Activated naive CD8-positive, alpha-beta T cell treated with anti-CD3 and anti-CD28 coated beads, Interleukin-2, amount 50 U/mL, for 24 hours (primary cell): ENCODE measurements around the gene MRTFA.
"Not testable (repeated sequence)": the region's sequence is repeated elsewhere in the genome, so short reads cannot be mapped to it uniquely, and the experiment has no call there.

Source experiments
- ATAC-seq: fragments of 150-1000 bp; cut with Tn5 transposase; one replicate; pipeline ENCODE4 v1.10.0; 2021
- DNase-seq: peaks from one replicate; pipeline ENCODE4 v3.0.0; 2021
- H3K27ac Mint-ChIP-seq: one replicate; pipeline ENCODE4 v1.8.0; 2021; ENCODE audit warnings: mild to moderate bottlenecking, mixed read lengths
- H3K27me3 Mint-ChIP-seq: one replicate; pipeline ENCODE4 v1.8.0; 2021; ENCODE audit warnings: mixed read lengths
- H3K36me3 Mint-ChIP-seq: one replicate; pipeline ENCODE4 v1.8.0; 2021; ENCODE audit warnings: low read depth, mixed read lengths
- H3K4me1 Mint-ChIP-seq: one replicate; pipeline ENCODE4 v1.8.0; 2021; ENCODE audit warnings: mixed read lengths
- H3K4me3 Mint-ChIP-seq: one replicate; pipeline ENCODE4 v1.8.0; 2021; ENCODE audit warnings: mild to moderate bottlenecking, moderate library complexity, mixed read lengths
- H3K9me3 Mint-ChIP-seq: one replicate; pipeline ENCODE4 v1.8.0; 2021; ENCODE audit warnings: mixed read lengths

Gene MRTFA

DNA sequence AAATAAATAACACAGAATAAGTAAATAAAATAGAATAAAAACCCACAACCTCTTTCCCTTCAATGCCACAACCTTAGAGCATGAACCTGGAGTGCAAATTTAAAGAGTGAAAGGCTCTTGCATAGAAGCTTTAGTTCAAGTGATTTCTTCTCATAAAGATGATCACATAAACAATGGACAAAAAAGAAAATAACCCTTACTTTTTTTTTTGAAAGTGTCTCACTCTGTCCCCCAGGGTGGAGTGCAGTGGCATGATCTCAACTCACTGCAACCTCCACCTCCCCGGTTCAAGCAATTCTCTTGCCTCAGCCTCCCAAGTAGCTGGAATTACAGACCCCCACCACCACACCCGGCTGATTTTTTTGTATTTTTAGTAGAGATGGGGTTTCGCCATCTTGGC, 10.7 kb downstream of the MRTFA start:
- H3K27ac Mint-ChIP-seq, H3K27me3 Mint-ChIP-seq, DNase-seq, H3K4me3 Mint-ChIP-seq, ATAC-seq: not testable (repeated sequence)
- H3K9me3 Mint-ChIP-seq, result peaks cover 18% of the 10 kb centered on the region
- H3K4me1 Mint-ChIP-seq, result peaks cover 36% of the 10 kb centered on the region
- peaks cover 13% of the 10 kb centered on the region for H3K36me3 Mint-ChIP-seq

DNA sequence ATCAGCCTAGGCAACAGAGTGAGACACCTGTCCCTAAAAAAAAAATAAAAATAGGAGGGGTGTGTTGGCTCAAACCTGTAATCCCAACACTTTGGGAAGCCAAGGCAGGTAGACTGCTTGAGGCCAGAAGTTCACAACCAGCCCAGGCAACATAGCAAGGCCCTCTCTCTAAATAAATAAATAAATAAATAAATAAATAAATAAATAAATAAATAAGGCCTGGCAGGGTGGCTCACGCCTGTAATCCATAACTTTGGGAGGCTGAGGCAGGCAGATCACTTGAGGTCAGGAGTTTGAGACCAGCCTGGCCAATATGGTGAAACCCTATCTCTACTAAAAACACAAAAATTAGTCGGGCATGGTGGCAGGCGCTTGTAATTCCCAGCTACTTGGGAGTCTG, 11.2 kb downstream of the MRTFA start:
- not testable (repeated sequence) for ATAC-seq, H3K27me3 Mint-ChIP-seq, H3K27ac Mint-ChIP-seq, DNase-seq, H3K4me3 Mint-ChIP-seq
- peaks cover 16% of the 10 kb centered on the region for H3K36me3 Mint-ChIP-seq
- peaks cover 38% of the 10 kb centered on the region for H3K4me1 Mint-ChIP-seq
- peaks cover 21% of the 10 kb centered on the region for H3K9me3 Mint-ChIP-seq

DNA sequence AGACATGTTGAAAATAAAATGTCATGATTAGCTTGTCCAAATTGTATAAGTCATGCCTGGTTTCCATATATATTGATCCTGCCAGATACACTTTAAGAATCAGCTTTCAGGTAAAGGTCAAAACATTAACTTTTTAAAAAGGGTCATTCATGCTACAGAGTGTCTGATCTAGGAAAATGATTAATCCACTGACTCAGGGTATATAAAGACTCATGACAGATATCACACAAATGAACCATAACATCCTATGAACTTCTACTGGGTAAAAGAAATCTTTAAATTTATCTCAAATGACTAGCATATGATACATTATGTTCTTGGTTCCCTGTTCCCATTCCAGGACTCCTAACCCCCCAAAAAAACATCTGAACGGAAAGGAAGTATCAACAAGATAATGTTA, 11.7 kb downstream of the MRTFA start:
- ATAC-seq, result peak; percentile 64
- Mint-ChIP-seq H3K27me3 (no peaks in the 10 kb centered on the region), H3K4me1 (peaks cover 36% of the 10 kb centered on the region), H3K36me3 (peaks cover 16% of the 10 kb centered on the region), H3K27ac (peak overlapping the region; percentile 35), H3K4me3 (no peak overlapping the region), H3K9me3 (peaks cover 21% of the 10 kb centered on the region)
- no peak for DNase-seq

DNA sequence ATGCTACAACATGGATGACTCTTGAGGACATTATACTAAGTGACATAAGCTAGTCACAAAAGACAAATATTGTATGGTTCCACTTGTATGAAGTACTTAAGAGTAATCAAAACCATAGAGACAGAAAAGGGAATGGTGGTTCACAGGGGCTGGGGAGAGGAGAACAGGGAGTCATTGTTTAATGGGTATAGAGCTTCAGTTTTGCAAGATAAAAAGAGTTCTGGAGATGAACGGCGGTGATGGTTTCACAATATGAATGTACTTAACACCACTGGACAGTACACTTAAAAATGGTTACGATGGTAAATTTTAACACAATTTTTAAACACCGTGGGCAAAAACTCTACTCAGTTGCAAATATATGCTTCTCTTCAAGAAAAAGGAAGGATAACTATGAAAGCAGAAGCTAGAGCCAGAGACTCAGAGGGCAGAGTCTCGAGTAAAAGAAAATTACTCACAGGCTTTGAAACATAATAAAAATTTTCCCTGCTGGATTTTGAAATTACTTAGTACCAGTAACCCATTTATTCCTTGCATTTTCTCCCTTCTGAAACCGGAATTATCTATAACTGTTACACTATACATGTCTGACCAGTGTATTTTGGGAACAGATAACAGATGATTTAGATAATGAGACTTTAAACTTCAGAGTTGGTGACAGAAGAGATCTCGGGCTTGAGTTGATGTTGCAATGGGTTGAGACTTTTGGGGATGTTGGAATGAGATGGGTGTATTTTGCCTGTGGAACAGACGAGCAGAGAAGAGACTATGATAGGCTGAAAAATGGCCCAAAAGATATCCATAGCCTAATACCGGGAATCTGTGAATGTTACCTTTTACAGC, 15.0 kb downstream of the MRTFA start:
- Mint-ChIP-seq H3K36me3 (peaks cover 28% of the 10 kb centered on the region), H3K27me3 (no peaks in the 10 kb centered on the region), H3K9me3 (peaks cover 22% of the 10 kb centered on the region), H3K4me1 (peaks cover 18% of the 10 kb centered on the region), H3K27ac (peak overlapping the region; percentile 17), H3K4me3 (no peak overlapping the region)
- DNase-seq, result no peak
- no peak for ATAC-seq

DNA sequence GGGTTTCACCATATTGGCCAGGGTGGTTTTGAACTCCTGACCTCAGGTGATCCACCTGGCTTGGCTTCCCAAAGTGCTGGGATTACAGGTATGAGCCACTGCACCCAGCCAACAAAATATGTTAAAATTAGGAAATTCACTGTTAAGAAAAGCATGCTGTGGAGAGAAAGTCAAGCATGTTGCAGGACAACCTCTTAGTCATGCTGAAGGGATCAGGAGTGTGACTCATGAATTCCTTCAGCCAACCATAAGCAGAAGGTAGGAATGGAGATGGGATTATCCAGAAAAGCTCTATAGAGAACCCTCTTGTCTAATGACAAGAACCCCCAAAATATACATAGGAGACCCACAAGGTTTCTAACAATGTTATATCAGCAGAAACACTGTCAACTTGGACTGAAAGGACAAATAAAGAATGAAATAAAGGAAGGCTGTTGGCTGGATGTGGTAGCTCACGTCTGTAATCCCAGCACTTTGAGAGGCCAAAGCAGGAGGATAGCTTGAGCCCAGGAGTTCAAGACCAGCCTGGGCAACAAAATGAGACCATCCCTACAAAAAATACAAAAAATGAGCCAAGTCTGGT, 16.0 kb downstream of the MRTFA start:
- peaks cover 27% of the 10 kb centered on the region for H3K9me3 Mint-ChIP-seq
- H3K36me3 Mint-ChIP-seq, result peaks cover 31% of the 10 kb centered on the region
- peaks cover 20% of the 10 kb centered on the region for H3K4me1 Mint-ChIP-seq
- H3K27ac Mint-ChIP-seq, result no peak overlapping the region
- no peak overlapping the region for H3K4me3 Mint-ChIP-seq
- DNase-seq (no peak), ATAC-seq (no peak)
- no peaks in the 10 kb centered on the region for H3K27me3 Mint-ChIP-seq

DNA sequence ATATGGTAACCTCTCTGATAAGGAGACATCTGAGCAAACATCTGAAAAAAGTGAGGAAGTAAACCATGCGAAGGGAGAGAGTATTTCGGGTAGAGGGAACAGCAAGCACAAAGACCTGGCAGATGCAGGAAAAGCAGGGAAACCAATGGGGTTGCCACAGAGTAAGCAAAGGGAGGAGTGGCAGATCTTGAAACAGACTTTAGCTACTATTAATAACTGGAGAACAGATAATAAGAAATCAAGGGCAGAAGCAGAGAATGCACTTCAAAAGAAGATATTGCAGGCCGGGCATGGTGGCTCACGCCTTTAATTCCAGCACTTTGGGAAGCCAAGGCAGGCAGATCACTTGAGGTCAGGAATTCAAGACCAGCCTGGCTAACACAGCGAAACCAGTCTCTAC, 18.1 kb downstream of the MRTFA start:
- Mint-ChIP-seq H3K4me1 (peaks cover 15% of the 10 kb centered on the region), H3K9me3 (peaks cover 27% of the 10 kb centered on the region), H3K36me3 (peaks cover 31% of the 10 kb centered on the region), H3K27me3 (no peaks in the 10 kb centered on the region), H3K4me3 (no peak overlapping the region), H3K27ac (no peak overlapping the region)
- DNase-seq, result no peak
- no peak for ATAC-seq

DNA sequence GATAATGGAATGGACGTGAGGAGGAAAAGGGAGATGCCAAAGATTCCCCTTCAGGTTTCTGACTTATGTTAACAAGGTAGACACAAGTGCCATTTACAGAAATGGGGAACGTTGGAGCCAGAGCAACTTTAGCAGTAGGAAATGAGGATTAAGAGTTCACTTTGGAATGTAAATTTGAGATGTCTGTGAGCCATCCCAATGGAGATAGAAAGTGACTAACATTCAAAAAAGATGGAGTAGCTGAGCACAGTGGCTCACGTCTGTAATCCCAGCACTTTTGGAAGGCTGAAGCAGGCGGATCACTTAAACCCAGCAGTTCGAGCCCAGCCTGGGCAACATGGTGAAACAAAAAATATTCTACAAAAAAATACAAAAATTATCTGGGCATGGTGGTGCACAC, 19.9 kb downstream of the MRTFA start:
- no peak overlapping the region for H3K27ac Mint-ChIP-seq
- H3K27me3 Mint-ChIP-seq, result no peaks in the 10 kb centered on the region
- no peak for DNase-seq
- no peak overlapping the region for H3K4me3 Mint-ChIP-seq
- ATAC-seq, result no peak
- peaks cover 32% of the 10 kb centered on the region for H3K4me1 Mint-ChIP-seq
- H3K36me3 Mint-ChIP-seq, result peaks cover 22% of the 10 kb centered on the region
- peaks cover 16% of the 10 kb centered on the region for H3K9me3 Mint-ChIP-seq

DNA sequence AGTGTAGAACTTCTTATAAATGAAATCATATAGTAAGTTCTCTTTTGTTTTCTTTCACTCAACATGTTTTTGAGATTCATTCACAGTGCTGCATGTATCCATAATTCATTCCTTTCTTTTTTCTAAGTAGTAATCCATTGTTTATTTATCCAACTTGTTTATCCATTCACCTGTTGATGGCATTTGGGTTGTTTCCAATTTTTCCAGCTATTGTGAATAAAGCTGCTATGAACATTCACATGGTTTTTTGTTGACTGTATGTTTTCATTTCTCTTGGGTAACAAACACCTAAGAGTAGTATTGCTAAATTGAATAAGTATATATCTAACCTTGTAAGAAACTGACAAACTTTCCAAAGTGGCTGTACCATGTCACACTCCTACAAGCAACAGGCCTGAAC, 23.5 kb downstream of the MRTFA start:
- DNase-seq (no peak), ATAC-seq (no peak)
- no peaks in the 10 kb centered on the region for H3K27me3 Mint-ChIP-seq
- peaks cover 8% of the 10 kb centered on the region for H3K36me3 Mint-ChIP-seq
- peaks cover 40% of the 10 kb centered on the region for H3K4me1 Mint-ChIP-seq
- no peak overlapping the region for H3K27ac Mint-ChIP-seq
- no peak overlapping the region for H3K4me3 Mint-ChIP-seq
- peaks cover 6% of the 10 kb centered on the region for H3K9me3 Mint-ChIP-seq

DNA sequence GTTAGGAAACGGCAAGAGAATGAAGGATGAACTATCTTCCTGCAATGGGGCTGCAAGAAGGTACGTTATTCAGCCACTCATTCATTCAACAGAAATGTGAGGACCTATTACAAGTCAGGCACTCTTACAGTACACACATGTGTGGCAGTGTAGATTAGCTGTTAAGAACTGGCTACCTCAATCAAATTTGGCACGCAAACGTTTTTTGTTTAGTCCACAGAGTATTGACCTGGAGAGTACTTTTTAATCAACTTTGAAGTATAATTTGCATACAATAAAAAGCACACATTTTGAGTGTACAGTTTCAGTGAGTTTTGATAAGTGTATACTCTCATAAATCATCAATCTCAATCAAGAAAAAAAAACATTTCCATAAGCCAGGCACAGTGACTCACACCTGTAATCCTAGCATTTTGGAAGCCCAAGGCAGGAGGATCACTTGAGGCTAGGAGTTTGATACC, 24.2 kb downstream of the MRTFA start:
- peaks cover 6% of the 10 kb centered on the region for H3K36me3 Mint-ChIP-seq
- no peaks in the 10 kb centered on the region for H3K27me3 Mint-ChIP-seq
- H3K9me3 Mint-ChIP-seq, result peaks cover 6% of the 10 kb centered on the region
- DNase-seq (no peak), ATAC-seq (no peak)
- H3K27ac Mint-ChIP-seq, result no peak overlapping the region
- peaks cover 42% of the 10 kb centered on the region for H3K4me1 Mint-ChIP-seq
- no peak overlapping the region for H3K4me3 Mint-ChIP-seq

DNA sequence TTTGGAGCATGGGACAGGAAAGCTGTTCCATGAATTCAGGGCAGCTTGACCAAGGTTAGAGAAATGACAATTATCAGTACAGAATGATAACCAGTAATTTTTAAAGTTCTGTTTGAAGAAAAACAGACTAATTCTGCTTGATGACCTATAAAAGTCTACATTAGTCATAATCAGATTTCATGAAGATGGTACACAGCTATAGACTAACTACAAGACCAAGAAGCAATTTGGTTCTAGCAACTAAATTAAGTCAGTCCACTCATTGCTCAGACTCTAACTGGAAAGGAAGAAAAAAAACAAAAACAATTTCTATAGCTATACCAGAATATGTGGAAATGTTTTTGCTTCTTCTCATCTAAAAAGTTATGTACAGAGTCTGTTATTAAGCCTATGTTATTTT, 24.9 kb downstream of the MRTFA start:
- Mint-ChIP-seq H3K27me3 (no peaks in the 10 kb centered on the region), H3K36me3 (peaks cover 4% of the 10 kb centered on the region), H3K27ac (no peak overlapping the region), H3K4me3 (no peak overlapping the region), H3K9me3 (peaks cover 6% of the 10 kb centered on the region), H3K4me1 (peaks cover 45% of the 10 kb centered on the region)
- ATAC-seq (no peak), DNase-seq (no peak)

DNA sequence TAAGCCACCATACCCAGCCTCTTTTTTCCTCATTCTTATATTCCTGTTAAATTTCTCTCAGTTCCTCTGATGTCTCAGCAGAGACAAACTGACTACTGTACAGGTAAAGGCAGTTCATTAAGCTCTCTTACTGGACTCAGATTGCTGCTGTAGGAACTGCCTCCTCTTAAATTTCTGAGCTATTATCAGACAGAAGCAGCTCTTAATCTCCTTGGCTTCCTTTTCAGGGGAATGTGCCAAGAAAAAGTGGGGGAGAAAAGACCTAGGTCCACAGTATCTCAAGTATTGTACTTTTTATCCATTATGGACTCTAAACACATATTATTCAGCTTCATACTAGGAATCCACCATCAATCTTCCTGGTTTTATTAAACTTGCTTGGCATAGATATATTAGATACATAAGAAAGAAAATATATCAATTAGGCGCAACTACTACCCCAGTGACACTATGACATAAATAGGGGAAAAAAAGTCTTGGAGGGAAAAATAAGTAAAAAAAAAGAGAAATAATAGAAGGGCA, 26.1 kb downstream of the MRTFA start:
- Mint-ChIP-seq H3K9me3 (no peaks in the 10 kb centered on the region), H3K36me3 (no peaks in the 10 kb centered on the region), H3K4me3 (no peak overlapping the region), H3K4me1 (peaks cover 54% of the 10 kb centered on the region), H3K27me3 (no peaks in the 10 kb centered on the region), H3K27ac (no peak overlapping the region)
- no peak for DNase-seq
- no peak for ATAC-seq

DNA sequence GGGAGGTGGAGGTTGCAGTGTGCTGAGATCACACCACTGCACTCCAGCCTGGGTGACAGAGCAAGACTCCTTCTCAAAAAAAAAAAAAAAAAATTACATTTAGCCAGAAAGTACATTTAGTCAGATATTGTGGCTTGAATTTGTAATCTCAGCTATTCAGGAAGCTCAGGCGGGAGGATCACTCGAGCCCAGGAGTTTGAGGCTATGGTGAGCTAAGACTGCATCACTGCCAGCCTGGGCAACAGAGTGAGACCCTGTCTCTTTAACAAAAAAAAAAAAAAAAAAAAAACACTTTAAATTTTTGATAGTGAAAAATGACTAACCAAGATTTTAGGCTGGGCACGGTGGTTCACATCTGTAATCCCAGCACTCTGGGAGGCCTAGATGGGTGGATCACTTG, 27.3 kb downstream of the MRTFA start:
- Mint-ChIP-seq H3K36me3 (peaks cover 3% of the 10 kb centered on the region), H3K4me1 (peaks cover 61% of the 10 kb centered on the region), H3K27ac (no peak overlapping the region), H3K27me3 (no peaks in the 10 kb centered on the region), H3K4me3 (no peak overlapping the region), H3K9me3 (no peaks in the 10 kb centered on the region)
- ATAC-seq (no peak), DNase-seq (no peak)

DNA sequence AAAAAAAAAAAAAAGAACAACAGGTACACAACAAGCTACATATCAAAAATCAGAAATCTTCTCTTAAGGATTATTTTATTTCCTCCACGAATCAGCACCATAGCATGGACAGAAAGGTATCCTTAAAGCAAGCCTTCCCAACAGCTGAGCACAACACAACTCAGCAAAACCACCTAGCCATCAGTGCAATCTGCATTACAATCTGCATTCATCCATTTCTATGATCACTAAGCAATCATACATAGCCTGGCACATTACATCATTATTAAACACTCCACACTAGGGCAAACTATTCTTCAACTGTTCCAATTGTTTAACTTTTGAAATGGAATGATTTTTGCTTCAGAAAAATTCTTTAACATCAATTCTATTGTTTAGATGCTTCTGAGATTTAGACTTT, 29.0 kb downstream of the MRTFA start:
- DNase-seq (no peak), ATAC-seq (no peak)
- Mint-ChIP-seq H3K4me3 (no peak overlapping the region), H3K27me3 (no peaks in the 10 kb centered on the region), H3K27ac (no peak overlapping the region), H3K9me3 (no peaks in the 10 kb centered on the region), H3K4me1 (peaks cover 61% of the 10 kb centered on the region), H3K36me3 (peaks cover 3% of the 10 kb centered on the region)

DNA sequence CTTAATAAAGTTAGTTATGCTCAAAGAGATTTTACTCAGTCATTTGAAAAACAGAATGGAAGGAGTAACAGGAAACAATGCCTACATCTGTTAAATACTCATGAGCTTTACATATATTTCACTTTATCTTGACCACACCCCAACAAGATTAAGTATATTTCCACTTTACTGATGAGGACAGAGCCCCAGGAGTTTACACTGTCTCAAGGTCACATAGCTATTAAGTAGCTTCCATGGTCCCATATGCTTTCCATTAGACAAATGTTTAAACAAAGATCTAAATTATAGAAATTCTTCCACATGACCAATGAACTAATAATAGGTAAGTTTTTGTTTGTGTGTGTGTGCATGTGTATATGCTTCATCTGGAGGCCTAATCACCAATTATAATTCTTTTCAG, 30.2 kb downstream of the MRTFA start:
- no peak for DNase-seq
- no peaks in the 10 kb centered on the region for H3K27me3 Mint-ChIP-seq
- H3K36me3 Mint-ChIP-seq, result peaks cover 3% of the 10 kb centered on the region
- H3K4me1 Mint-ChIP-seq, result peaks cover 54% of the 10 kb centered on the region
- H3K4me3 Mint-ChIP-seq, result no peak overlapping the region
- H3K9me3 Mint-ChIP-seq, result no peaks in the 10 kb centered on the region
- no peak overlapping the region for H3K27ac Mint-ChIP-seq
- ATAC-seq, result no peak

DNA sequence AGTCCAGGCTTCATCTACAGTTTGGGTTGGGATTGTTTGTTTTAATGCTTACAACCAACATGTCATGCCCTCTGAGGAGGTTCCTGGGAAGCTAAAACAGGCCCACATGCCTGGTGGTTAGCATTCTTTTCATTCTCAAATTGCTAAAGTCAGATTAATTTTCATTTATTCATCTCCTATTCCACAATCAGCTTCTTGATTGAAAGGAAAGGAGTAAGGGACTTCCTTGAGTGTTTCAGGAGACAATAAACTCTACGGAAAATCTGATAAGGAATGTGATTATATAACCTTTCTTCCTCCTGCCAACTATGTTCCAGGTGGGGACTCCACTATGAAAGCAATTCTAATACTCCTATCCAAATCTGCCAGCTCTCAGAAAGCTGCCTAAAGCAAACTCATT, 30.8 kb downstream of the MRTFA start:
- Mint-ChIP-seq H3K27ac (no peak overlapping the region), H3K9me3 (no peaks in the 10 kb centered on the region), H3K4me1 (peaks cover 52% of the 10 kb centered on the region), H3K27me3 (no peaks in the 10 kb centered on the region), H3K36me3 (peaks cover 3% of the 10 kb centered on the region), H3K4me3 (no peak overlapping the region)
- no peak for ATAC-seq
- DNase-seq, result no peak
